ENCODE measurements around the gene ODAD3.
"Not testable (repeated sequence)": the region's sequence is repeated elsewhere in the genome, so short reads cannot be mapped to it uniquely, and the experiment has no call there.

The ODAD3 gene

GRCh38 chr19:11458912-11459311, 24.0 kb upstream of the ODAD3 start:
- not testable (repeated sequence) for DNase-seq

GRCh38 chr19:11458236-11458900, 23.4 kb upstream of the ODAD3 start:
- DNase-seq: no peak

- no peak for DNase-seq
Observed at GRCh38 chr19:11457831-11458230, 22.9 kb upstream of the ODAD3 start.

GRCh38 chr19:11457115-11457514, 22.2 kb upstream of the ODAD3 start:
- no peak for DNase-seq

- DNase-seq: no peak
Observed at GRCh38 chr19:11456659-11457058, 21.7 kb upstream of the ODAD3 start.

GRCh38 chr19:11455233-11455554, 20.3 kb upstream of the ODAD3 start:
- not testable (repeated sequence) for DNase-seq

DNA sequence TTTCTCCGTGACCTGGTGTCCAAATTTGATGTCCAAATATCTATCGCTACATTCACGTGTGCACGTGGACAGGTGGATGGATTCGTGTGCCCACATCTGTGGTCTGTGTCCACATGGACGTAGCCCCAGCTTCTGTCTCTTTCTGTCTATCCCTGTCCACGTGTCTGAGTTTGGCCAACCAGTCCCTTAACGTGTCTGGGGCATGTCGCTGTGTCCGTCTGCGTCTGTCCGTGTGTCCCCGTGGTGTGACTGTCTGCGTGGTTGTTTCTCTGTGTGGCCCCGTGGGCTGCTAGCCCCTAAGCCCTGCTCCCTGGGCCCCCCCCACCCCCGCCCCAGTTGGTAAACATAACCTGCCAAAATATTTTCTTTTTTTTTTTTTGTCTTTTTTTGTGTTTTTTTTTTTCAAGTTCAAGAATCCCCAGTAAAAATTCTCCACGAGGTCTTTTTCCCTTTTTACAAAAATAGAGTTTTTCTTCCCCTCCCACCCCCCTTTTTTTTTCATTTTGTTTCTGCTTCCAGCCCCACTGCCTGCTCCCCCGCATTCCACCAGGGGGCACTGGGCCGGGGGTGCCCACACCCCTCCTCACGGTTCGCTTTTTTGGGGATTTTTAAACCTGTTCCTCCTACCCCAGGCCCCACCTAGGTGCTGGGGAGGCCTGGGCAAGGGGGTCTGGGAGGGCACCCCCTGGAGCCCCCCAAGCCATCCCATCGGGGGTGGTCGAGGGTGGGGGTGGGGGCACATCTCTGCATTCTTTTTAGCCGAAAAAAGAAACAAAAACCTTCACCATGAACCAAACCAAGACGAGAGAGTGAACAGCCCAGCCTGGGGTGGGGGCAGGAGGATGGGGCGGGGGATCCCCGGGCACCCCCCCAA, 18.8 kb upstream of the ODAD3 start:
- no peak for DNase-seq

DNA sequence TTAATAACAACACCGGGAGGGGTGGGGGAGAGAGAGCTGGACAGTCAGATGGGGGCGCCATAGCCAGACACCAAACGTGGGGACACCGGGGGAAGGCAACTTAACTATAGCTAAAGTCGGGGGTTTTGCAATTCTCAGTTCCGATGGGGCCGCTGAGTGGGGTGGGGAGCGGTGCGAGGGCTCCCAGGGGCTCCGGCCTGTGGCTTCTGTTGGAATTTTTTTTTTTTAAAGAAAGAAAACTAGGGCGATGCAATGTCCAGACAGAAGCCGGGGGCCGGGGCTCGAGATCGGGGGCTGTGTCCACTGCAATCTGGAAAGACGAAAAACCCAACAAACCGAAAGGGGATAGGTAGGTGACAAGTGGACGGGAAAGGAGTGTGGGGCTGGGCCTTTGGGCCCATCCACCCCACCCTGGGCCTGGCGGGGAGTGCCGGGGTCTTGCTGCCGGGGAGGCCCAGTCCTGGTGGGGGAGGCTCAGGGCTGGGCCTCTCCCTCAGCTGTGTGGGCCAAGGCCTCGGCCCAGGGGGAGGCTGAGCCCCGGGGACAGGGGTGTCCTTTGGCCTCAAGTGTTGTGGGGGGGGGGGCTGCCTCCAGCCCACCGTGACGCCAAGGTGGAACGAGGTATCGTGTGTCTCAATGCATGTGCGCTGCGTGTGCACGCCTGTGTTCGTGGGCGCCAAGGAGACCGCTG, 17.8 kb upstream of the ODAD3 start:
- DNase-seq: no peak

- no peak for DNase-seq
Observed at GRCh38 chr19:11451871-11452619, 17.1 kb upstream of the ODAD3 start.

GRCh38 chr19:11451327-11451870, 16.5 kb upstream of the ODAD3 start:
- no peak for DNase-seq

DNA sequence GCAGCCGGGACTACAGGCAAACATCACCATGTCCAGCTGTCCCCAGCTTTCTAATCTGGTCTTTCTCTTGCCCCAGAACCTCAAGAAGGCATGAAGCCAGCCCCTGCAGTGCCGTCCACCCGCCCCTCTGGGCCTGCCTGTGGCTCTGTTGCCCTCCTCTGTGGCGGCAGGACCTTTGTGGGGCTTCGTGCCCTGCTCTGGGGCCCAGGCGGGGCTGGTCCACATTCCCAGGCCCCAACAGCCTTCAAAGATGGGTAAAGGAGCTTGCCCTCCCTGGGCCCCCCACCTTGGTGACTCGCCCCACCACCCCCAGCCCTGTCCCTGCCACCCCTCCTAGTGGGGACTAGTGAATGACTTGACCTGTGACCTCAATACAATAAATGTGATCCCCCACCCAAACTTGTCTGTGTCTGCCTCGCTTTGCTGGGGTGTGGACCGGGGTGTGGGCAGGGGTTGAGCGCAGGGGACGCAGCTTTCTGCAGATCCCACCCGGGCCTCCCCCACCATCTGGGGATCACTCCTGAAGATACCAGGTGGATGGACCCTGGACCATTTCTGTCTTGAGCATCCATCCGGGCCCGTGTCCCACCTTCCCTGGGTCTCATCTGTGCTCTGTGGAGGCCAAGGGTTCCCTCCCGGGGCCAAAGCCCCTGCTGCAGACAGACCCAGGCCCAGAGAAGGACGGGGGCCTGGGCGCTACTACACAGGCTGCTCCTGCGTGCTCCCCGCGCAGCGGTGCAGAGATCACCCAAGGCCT, 15.8 kb upstream of the ODAD3 start:
- DNase-seq: no peak

- DNase-seq: no peak
Observed at GRCh38 chr19:11448923-11449554, 14.1 kb upstream of the ODAD3 start.

DNA sequence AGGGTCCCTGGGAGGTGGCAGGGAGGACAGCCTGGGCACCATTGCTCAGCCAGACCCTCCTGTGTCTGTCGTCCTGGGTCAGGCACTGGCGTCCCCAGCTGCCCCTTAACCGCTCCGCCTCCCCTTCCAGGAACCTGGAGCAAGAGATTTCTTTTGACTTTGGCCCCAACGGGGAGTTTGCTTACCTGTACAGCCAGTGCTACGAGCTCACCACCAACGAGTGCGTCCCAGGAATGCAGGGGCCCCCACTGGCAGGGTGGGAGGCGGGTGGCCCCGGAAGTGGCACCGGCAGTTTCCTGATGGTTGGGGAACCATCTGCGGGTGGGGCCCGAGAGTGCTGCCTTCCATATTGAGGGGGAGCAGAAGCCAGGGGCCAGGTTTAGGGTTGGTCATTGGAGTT, 13.5 kb upstream of the ODAD3 start:
- DNase-seq: no peak

DNA sequence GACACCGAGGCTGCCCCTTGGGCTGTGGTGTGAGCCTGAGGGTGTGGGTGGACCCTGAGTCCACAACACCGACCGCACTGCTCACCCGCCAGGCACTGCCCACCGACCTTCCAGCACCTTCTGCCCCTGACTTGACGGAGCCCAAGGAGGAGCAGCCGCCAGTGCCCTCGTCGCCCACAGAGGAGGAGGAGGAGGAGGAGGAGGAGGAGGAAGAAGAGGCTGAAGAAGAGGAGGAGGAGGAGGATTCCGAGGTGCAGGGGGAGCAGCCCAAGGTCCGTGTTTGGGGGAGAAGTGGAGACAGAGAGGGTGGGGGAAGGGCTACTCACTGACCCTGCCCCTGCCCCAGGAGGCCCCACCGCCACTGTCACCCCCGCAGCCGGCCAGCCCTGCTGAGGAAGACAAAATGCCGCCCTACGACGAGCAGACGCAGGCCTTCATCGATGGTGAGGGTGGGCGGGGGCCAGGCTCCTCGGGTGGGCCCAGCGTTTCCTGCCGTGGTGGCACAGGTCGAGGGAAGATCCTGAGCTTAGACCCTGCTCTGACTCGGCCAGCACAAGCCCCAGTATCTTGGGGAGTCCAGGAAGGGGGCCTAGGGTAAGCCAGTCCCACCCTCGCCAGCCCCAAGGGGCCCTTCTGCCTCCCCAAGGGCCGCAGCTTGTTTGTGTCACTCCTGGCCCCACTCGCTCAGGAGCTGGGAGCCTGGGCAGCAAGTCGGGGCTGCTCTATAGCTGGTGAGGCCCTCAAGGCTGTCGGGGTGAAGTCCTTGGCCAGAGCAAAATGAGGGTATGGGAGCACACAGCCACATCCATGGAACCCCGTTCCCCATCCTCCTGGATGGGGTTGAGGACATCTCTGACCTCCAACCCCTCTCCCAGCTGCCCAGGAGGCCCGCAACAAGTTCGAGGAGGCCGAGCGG, 12.7 kb upstream of the ODAD3 start:
- DNase-seq: no peak

DNA sequence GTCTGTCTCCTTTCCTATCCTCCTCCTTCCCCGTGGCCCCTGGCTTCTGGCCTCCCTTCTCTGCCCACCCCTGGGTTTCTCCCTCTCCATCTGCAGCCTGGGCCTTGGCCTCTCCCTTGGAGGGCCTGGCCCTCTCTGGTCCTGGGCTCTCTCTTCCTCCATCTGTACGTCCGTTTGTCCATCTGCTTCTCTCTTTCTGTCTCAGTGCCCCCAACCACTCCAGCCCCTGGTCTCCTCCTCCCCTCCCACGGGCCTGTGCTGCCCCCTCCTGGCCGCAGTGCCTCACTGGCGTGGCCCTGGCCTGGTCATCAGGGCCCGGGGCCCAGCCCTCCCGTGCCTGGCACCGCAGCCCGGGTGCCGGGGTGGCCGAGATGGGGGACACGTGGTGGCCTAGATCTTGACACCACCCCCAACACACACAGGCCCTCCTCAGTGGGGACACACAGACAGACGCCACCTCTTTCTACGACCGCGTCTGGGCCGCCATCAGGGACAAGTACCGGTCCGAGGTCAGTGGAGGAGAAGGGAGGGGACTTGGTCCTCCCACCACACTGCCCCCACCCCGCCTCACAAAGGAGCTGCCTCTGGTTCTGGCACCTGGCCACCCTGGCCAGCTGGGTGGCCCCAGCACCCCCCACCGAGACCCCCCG, 11.9 kb upstream of the ODAD3 start:
- DNase-seq: no peak

- DNase-seq: no peak
Observed at GRCh38 chr19:11446271-11446651, 11.3 kb upstream of the ODAD3 start.

GRCh38 chr19:11445141-11445540, 10.2 kb upstream of the ODAD3 start:
- no peak for DNase-seq

DNA sequence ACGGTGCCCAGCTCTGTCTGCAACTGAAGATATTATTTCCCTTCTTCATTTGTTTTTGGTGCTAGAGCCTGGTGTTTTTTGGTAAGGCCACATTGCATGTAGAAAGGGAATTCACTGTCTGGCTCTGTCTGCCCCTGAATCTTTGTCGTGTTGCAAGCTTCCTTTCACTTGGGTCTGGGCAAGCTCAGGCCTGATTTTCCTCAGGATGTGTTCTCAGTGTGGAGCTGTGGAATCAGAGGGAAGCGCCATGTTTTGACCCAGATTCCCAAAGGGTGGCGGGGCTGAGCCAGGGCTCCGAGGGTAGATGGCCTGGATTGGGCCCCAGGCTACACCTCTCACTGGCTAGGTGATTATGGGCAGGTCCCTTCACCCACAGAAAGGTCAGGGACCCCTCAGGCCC, 9.1 kb upstream of the ODAD3 start:
- DNase-seq: no peak

GRCh38 chr19:11437955-11438354, 3.0 kb upstream of the ODAD3 start:
- no peak for DNase-seq

DNA sequence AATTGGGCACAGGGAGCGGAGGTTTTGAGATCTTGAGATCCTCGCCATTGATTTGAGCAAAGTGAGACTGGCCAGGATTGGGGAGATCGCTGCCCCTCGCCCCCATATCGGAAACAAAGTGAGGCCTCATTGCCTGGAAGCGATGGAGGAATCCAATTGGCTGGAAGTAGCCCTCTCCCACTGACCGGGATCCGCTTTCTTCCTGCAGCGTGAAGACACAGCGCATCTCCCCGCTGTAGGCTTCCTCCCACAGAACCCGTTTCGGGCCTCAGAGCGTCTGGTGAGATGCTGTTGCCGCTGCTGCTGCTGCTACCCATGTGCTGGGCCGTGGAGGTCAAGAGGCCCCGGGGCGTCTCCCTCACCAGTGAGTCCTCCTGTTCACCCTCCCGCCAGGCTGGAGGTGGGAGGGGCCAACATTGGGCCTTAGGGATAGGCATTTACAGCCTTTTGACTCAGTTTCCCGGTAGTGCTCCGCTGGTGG, 952 bp upstream of the ODAD3 start:
- DNase-seq: no peak

Data from SIG-M5 (cell line).